ENCODE measurements around the gene CHURC1.

CHURC1 gene

GRCh38 chr14:64942531-64943111 is 28.4 kb downstream of the CHURC1 start, which contains the start of gene GPX2:
Gene GPX2 (minus strand): TSS chr14:64942745. CDS start chr14:64942726, 19 bp downstream.
- H3K27ac ChIP-seq (ENCODE audit: low read depth, low read length) = no peak within 1 kb of the TSS
- H3K4me3 ChIP-seq (ENCODE audit: low read depth in 1 of 2, low read length in 2 of 2) = no peak within 1 kb of the TSS
- H3K27me3 ChIP-seq (ENCODE audit: control insufficient read depth in 1 of 2, insufficient read depth in 2 of 2, low read length in 2 of 2) = no peaks in the 10 kb centered on the region
- H3K4me1 ChIP-seq (ENCODE audit: insufficient read depth, low read length) = no peaks in the 10 kb centered on the region
- H3K36me3 ChIP-seq (ENCODE audit: insufficient read depth, low read length) = peaks cover 19% of the 10 kb centered on the region
- H3K9me3 ChIP-seq (ENCODE audit: low read length) = no peaks in the 10 kb centered on the region
- H3K9ac ChIP-seq (ENCODE audit: low read length) = no peak within 1 kb of the TSS

- H3K4me3 ChIP-seq (ENCODE audit: low read depth in 1 of 2, low read length in 2 of 2) = no peak overlapping the region
- H3K27me3 ChIP-seq (ENCODE audit: control insufficient read depth in 1 of 2, insufficient read depth in 2 of 2, low read length in 2 of 2) = no peaks in the 10 kb centered on the region
- H3K36me3 ChIP-seq (ENCODE audit: insufficient read depth, low read length) = peaks cover 19% of the 10 kb centered on the region
- no peak overlapping the region for H3K9ac ChIP-seq (ENCODE audit: low read length)
- no peak overlapping the region for H3K27ac ChIP-seq (ENCODE audit: low read depth, low read length)
- H3K9me3 ChIP-seq (ENCODE audit: low read length) = no peaks in the 10 kb centered on the region
- no peaks in the 10 kb centered on the region for H3K4me1 ChIP-seq (ENCODE audit: insufficient read depth, low read length)
Observed at GRCh38 chr14:64943556-64943955, 29.3 kb downstream of the CHURC1 start.

- Histone ChIP-seq H3K36me3 (ENCODE audit: insufficient read depth, low read length) (peaks cover 17% of the 10 kb centered on the region), H3K27ac (ENCODE audit: low read depth, low read length) (no peak overlapping the region), H3K4me1 (ENCODE audit: insufficient read depth, low read length) (no peaks in the 10 kb centered on the region), H3K9ac (ENCODE audit: low read length) (no peak overlapping the region), H3K27me3 (ENCODE audit: control insufficient read depth in 1 of 2, insufficient read depth in 2 of 2, low read length in 2 of 2) (no peaks in the 10 kb centered on the region), H3K9me3 (ENCODE audit: low read length) (no peaks in the 10 kb centered on the region), H3K4me3 (ENCODE audit: low read depth in 1 of 2, low read length in 2 of 2) (no peak overlapping the region)
Observed at GRCh38 chr14:64944041-64944440, 29.8 kb downstream of the CHURC1 start.

- H3K4me1 ChIP-seq (ENCODE audit: insufficient read depth, low read length) = no peaks in the 10 kb centered on the region
- H3K36me3 ChIP-seq (ENCODE audit: insufficient read depth, low read length) = peaks cover 12% of the 10 kb centered on the region
- no peak overlapping the region for H3K27ac ChIP-seq (ENCODE audit: low read depth, low read length)
- no peaks in the 10 kb centered on the region for H3K27me3 ChIP-seq (ENCODE audit: control insufficient read depth in 1 of 2, insufficient read depth in 2 of 2, low read length in 2 of 2)
- no peaks in the 10 kb centered on the region for H3K9me3 ChIP-seq (ENCODE audit: low read length)
- H3K9ac ChIP-seq (ENCODE audit: low read length) = no peak overlapping the region
- no peak overlapping the region for H3K4me3 ChIP-seq (ENCODE audit: low read depth in 1 of 2, low read length in 2 of 2)
Observed at GRCh38 chr14:64944861-64945260, 30.6 kb downstream of the CHURC1 start.

- Histone ChIP-seq H3K4me3 (ENCODE audit: low read depth in 1 of 2, low read length in 2 of 2) (no peak overlapping the region), H3K27ac (ENCODE audit: low read depth, low read length) (no peak overlapping the region), H3K9ac (ENCODE audit: low read length) (no peak overlapping the region), H3K36me3 (ENCODE audit: insufficient read depth, low read length) (peaks cover 6% of the 10 kb centered on the region), H3K4me1 (ENCODE audit: insufficient read depth, low read length) (no peaks in the 10 kb centered on the region), H3K27me3 (ENCODE audit: control insufficient read depth in 1 of 2, insufficient read depth in 2 of 2, low read length in 2 of 2) (no peaks in the 10 kb centered on the region), H3K9me3 (ENCODE audit: low read length) (no peaks in the 10 kb centered on the region)
Observed at GRCh38 chr14:64945431-64946178, 31.4 kb downstream of the CHURC1 start.

- Histone ChIP-seq H3K36me3 (ENCODE audit: insufficient read depth, low read length) (peaks cover 5% of the 10 kb centered on the region), H3K4me1 (ENCODE audit: insufficient read depth, low read length) (no peaks in the 10 kb centered on the region), H3K4me3 (ENCODE audit: low read depth in 1 of 2, low read length in 2 of 2) (no peak overlapping the region), H3K27me3 (ENCODE audit: control insufficient read depth in 1 of 2, insufficient read depth in 2 of 2, low read length in 2 of 2) (no peaks in the 10 kb centered on the region), H3K9me3 (ENCODE audit: low read length) (no peaks in the 10 kb centered on the region), H3K27ac (ENCODE audit: low read depth, low read length) (no peak overlapping the region), H3K9ac (ENCODE audit: low read length) (no peak overlapping the region)
Observed at GRCh38 chr14:64946310-64947045, 32.2 kb downstream of the CHURC1 start.

GRCh38 chr14:64947710-64948611 is 33.7 kb downstream of the CHURC1 start:
- Histone ChIP-seq H3K4me1 (ENCODE audit: insufficient read depth, low read length) (no peaks in the 10 kb centered on the region), H3K4me3 (ENCODE audit: low read depth in 1 of 2, low read length in 2 of 2) (no peak overlapping the region), H3K36me3 (ENCODE audit: insufficient read depth, low read length) (peaks cover 4% of the 10 kb centered on the region), H3K9me3 (ENCODE audit: low read length) (no peaks in the 10 kb centered on the region), H3K27me3 (ENCODE audit: control insufficient read depth in 1 of 2, insufficient read depth in 2 of 2, low read length in 2 of 2) (no peaks in the 10 kb centered on the region), H3K27ac (ENCODE audit: low read depth, low read length) (no peak overlapping the region), H3K9ac (ENCODE audit: low read length) (no peak overlapping the region)

GRCh38 chr14:64948612-64949210 is 34.5 kb downstream of the CHURC1 start:
- Histone ChIP-seq H3K4me3 (ENCODE audit: low read depth in 1 of 2, low read length in 2 of 2) (no peak overlapping the region), H3K27ac (ENCODE audit: low read depth, low read length) (no peak overlapping the region), H3K9ac (ENCODE audit: low read length) (no peak overlapping the region), H3K36me3 (ENCODE audit: insufficient read depth, low read length) (no peaks in the 10 kb centered on the region), H3K4me1 (ENCODE audit: insufficient read depth, low read length) (no peaks in the 10 kb centered on the region), H3K9me3 (ENCODE audit: low read length) (no peaks in the 10 kb centered on the region), H3K27me3 (ENCODE audit: control insufficient read depth in 1 of 2, insufficient read depth in 2 of 2, low read length in 2 of 2) (no peaks in the 10 kb centered on the region)

GRCh38 chr14:64950889-64951288 is 36.6 kb downstream of the CHURC1 start:
- Histone ChIP-seq H3K27me3 (ENCODE audit: control insufficient read depth in 1 of 2, insufficient read depth in 2 of 2, low read length in 2 of 2) (no peaks in the 10 kb centered on the region), H3K36me3 (ENCODE audit: insufficient read depth, low read length) (no peaks in the 10 kb centered on the region), H3K4me3 (ENCODE audit: low read depth in 1 of 2, low read length in 2 of 2) (no peak overlapping the region), H3K9me3 (ENCODE audit: low read length) (no peaks in the 10 kb centered on the region), H3K27ac (ENCODE audit: low read depth, low read length) (no peak overlapping the region), H3K9ac (ENCODE audit: low read length) (no peak overlapping the region), H3K4me1 (ENCODE audit: insufficient read depth, low read length) (no peaks in the 10 kb centered on the region)

GRCh38 chr14:64951291-64951690 is 37.0 kb downstream of the CHURC1 start:
- H3K9ac ChIP-seq (ENCODE audit: low read length) = no peak overlapping the region
- H3K27me3 ChIP-seq (ENCODE audit: control insufficient read depth in 1 of 2, insufficient read depth in 2 of 2, low read length in 2 of 2) = no peaks in the 10 kb centered on the region
- H3K27ac ChIP-seq (ENCODE audit: low read depth, low read length) = no peak overlapping the region
- H3K36me3 ChIP-seq (ENCODE audit: insufficient read depth, low read length) = no peaks in the 10 kb centered on the region
- no peak overlapping the region for H3K4me3 ChIP-seq (ENCODE audit: low read depth in 1 of 2, low read length in 2 of 2)
- no peaks in the 10 kb centered on the region for H3K9me3 ChIP-seq (ENCODE audit: low read length)
- no peaks in the 10 kb centered on the region for H3K4me1 ChIP-seq (ENCODE audit: insufficient read depth, low read length)

Measured in muscle layer of colon (tissue), 2 donors.